Calu3 (cell line): ENCODE data around the gene SKIC8. TPM values are rescaled to one million over a fixed set of nuclear protein-coding genes. Genes with fewer than 3 reads are reported as not detected.

Experiments used
- BruUV-seq: library from RNA; stranded (reverse); fragments of 400-500 nt; replicated peaks from 2 replicates; lab custom pipeline; 2021; lab: Mats Ljungman, UMichigan
- CTCF ChIA-PET: fragments of 300-600 bp; sonication (Branson Sonifier 250); formaldehyde crosslinking; loops from one replicate; lab custom pipeline; 2022; ENCODE audit warnings: antibody characterized with exemption; lab: Charles Lee
- DNase-seq: peaks from one replicate; pipeline ENCODE4 v3.0.0; 2022
- H3K27ac Mint-ChIP-seq: one replicate; pipeline ENCODE4 v1.8.0; 2022; ENCODE audit warnings: mixed read lengths; ENCODE audit not compliant: unreplicated experiment
- H3K27me3 Mint-ChIP-seq: one replicate; pipeline ENCODE4 v1.8.0; 2022; ENCODE audit warnings: mixed read lengths; ENCODE audit not compliant: unreplicated experiment
- H3K36me3 Mint-ChIP-seq: one replicate; pipeline ENCODE4 v1.8.0; 2022; ENCODE audit warnings: mild to moderate bottlenecking, moderate library complexity, mixed read lengths; ENCODE audit not compliant: insufficient read depth, unreplicated experiment
- H3K4me1 Mint-ChIP-seq: one replicate; pipeline ENCODE4 v1.8.0; 2022; ENCODE audit warnings: mild to moderate bottlenecking, low read depth, mixed read lengths; ENCODE audit not compliant: unreplicated experiment
- H3K4me3 Mint-ChIP-seq: one replicate; pipeline ENCODE4 v1.8.0; 2022; ENCODE audit warnings: mild to moderate bottlenecking, low read depth, moderate library complexity, mixed read lengths; ENCODE audit not compliant: unreplicated experiment
- H3K9me3 Mint-ChIP-seq: one replicate; pipeline ENCODE4 v1.8.0; 2022; ENCODE audit warnings: low read depth, mixed read lengths; ENCODE audit not compliant: unreplicated experiment
- intact Hi-C: fragments of 100-400 bp; cut with micrococcal nuclease; formaldehyde crosslinking; loops from one replicate; pipeline ENCODE4 v1.10.0; 2022; ENCODE audit not compliant: unreplicated experiment
- total RNA-seq: library from RNA; stranded (reverse); gene quantifications from 2 replicates; pipeline ENCODE4 v1.2.3, GENCODE V29; 2022
- TF ChIP-seq, protein P1 (sequence below): fragments of 200-600 bp; IDR thresholded peaks from one replicate; pipeline ENCODE4 v1.8.0; 2022; ENCODE audit warnings: antibody characterized with exemption; ENCODE audit not compliant: unreplicated experiment

Gene SKIC8
- total RNA-seq, 1 experiment from 2014 or later = 67.8 TPM

- no peak for DNase-seq
- Mint-ChIP-seq H3K9me3 (no peaks in the 10 kb centered on the region), H3K27ac (no peak overlapping the region), H3K4me3 (no peak overlapping the region), H3K27me3 (peaks cover 6% of the 10 kb centered on the region), H3K36me3 (no peaks in the 10 kb centered on the region), H3K4me1 (no peaks in the 10 kb centered on the region)
- intact Hi-C loops = no loop called here
- TF ChIP-seq, protein P1, sequence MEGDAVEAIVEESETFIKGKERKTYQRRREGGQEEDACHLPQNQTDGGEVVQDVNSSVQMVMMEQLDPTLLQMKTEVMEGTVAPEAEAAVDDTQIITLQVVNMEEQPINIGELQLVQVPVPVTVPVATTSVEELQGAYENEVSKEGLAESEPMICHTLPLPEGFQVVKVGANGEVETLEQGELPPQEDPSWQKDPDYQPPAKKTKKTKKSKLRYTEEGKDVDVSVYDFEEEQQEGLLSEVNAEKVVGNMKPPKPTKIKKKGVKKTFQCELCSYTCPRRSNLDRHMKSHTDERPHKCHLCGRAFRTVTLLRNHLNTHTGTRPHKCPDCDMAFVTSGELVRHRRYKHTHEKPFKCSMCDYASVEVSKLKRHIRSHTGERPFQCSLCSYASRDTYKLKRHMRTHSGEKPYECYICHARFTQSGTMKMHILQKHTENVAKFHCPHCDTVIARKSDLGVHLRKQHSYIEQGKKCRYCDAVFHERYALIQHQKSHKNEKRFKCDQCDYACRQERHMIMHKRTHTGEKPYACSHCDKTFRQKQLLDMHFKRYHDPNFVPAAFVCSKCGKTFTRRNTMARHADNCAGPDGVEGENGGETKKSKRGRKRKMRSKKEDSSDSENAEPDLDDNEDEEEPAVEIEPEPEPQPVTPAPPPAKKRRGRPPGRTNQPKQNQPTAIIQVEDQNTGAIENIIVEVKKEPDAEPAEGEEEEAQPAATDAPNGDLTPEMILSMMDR = no peak
- CTCF ChIA-PET = no interaction called here
- no TSS peak for BruUV-seq
Observed at GRCh38 chr15:78329625-78330024, 30.2 kb upstream of the SKIC8 start.

DNA sequence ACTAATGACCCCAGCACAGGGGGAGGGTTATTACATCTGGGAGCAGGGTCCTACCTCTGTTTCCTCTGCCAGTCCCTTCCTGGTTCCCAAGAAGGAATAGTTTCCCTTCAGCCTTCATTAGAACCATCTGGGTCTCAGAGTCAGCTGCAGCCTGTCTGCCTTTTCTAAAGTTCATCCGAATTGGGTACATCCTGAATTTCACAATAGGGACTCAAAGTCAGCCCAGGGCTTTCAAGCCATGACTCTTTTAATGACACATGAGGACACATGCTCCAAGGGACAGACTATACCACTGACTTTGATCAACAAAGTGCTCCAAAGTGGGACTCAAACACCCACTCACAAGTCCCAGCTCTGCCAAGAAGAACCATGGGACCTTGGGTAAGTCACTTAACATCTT lies 28.1 kb upstream of the SKIC8 start:
- DNase-seq = no peak
- no TSS peak for BruUV-seq
- Mint-ChIP-seq H3K9me3 (no peaks in the 10 kb centered on the region), H3K4me1 (no peaks in the 10 kb centered on the region), H3K4me3 (no peak overlapping the region), H3K27ac (no peak overlapping the region), H3K27me3 (peaks cover 19% of the 10 kb centered on the region), H3K36me3 (no peaks in the 10 kb centered on the region)
- TF ChIP-seq, protein P1 = no peak
- intact Hi-C loops = no loop called here
- CTCF ChIA-PET = interaction anchor here (0.7 kb wide), 3 partner anchors 10 to 170 kb away, joined by 3 to 4 read pairs (median 3); no protein-coding TSS in a partner anchor

GRCh38 chr15:78325092-78325843 lies 25.9 kb upstream of the SKIC8 start:
- Mint-ChIP-seq H3K36me3 (no peaks in the 10 kb centered on the region), H3K27ac (no peak overlapping the region), H3K27me3 (peaks cover 19% of the 10 kb centered on the region), H3K4me1 (no peaks in the 10 kb centered on the region), H3K9me3 (no peaks in the 10 kb centered on the region), H3K4me3 (no peak overlapping the region)
- no peak for DNase-seq
- intact Hi-C loops = no loop called here
- CTCF ChIA-PET = interaction anchor here (0.6 kb wide), 1 partner anchor 99 kb away, joined by 3 read pairs; no protein-coding TSS in a partner anchor
- no TSS peak for BruUV-seq
- TF ChIP-seq, protein P1 = no peak

GRCh38 chr15:78324144-78324543 lies 24.7 kb upstream of the SKIC8 start:
- DNase-seq = no peak
- no peaks in the 10 kb centered on the region for H3K4me1 Mint-ChIP-seq
- no TSS peak for BruUV-seq
- CTCF ChIA-PET = interaction anchor here (1.0 kb wide), 1 partner anchor 16 kb away, joined by 3 read pairs; no protein-coding TSS in a partner anchor
- TF ChIP-seq, protein P1 = no peak
- no peak overlapping the region for H3K27ac Mint-ChIP-seq
- H3K4me3 Mint-ChIP-seq = no peak overlapping the region
- no peaks in the 10 kb centered on the region for H3K9me3 Mint-ChIP-seq
- intact Hi-C loops = no loop called here
- H3K36me3 Mint-ChIP-seq = no peaks in the 10 kb centered on the region
- H3K27me3 Mint-ChIP-seq = peaks cover 19% of the 10 kb centered on the region
